PC-9 (cell line): ENCODE results near the gene CTNNAL1.

Experiments used
- CTCF ChIP-seq: fragments of 200-600 bp; sonication (generic); conservative IDR thresholded peaks from 2 replicates; pipeline ENCODE4 v1.6.1; 2017; ENCODE audit warnings: mixed run types, antibody characterized with exemption, mild to moderate bottlenecking, moderate library complexity
- EZH2 ChIP-seq: fragments of 200-600 bp; sonication (generic); IDR thresholded peaks from 2 replicates; pipeline ENCODE4 v1.8.0; 2017; ENCODE audit warnings: antibody characterized with exemption, low read depth

GRCh38 chr9:108960331-108960730 lies 53.0 kb downstream of the CTNNAL1 start:
- TF ChIP-seq CTCF (no peak), EZH2 (no peak)
